GM18951 (cell line): ENCODE results near the gene DHDH.
"Not testable (repeated sequence)": the region's sequence is repeated elsewhere in the genome, so short reads cannot be mapped to it uniquely, and the experiment has no call there.

ENCODE experiments used
- POLR2A ChIP-seq: IDR thresholded peaks from 4 replicates; pipeline ENCODE4 v1.6.1; 2011; ENCODE audit warnings: mild to moderate bottlenecking; ENCODE audit not compliant: insufficient read length, insufficient read depth; ENCODE audit errors: extremely low read depth
- in situ Hi-C: fragments of 300-500 bp; cut with MboI; formaldehyde crosslinking; loops from one replicate; pipeline ENCODE4 v1.12.0; 2022; ENCODE audit warnings: low sequenced_read_pairs, mixed read lengths, inconsistent platforms; ENCODE audit not compliant: unreplicated experiment

Gene DHDH

GRCh38 chr19:48922548-48923490, 10.7 kb upstream of the DHDH start:
- no peak for TF ChIP-seq POLR2A
- in situ Hi-C loops, result no loop called here

DNA sequence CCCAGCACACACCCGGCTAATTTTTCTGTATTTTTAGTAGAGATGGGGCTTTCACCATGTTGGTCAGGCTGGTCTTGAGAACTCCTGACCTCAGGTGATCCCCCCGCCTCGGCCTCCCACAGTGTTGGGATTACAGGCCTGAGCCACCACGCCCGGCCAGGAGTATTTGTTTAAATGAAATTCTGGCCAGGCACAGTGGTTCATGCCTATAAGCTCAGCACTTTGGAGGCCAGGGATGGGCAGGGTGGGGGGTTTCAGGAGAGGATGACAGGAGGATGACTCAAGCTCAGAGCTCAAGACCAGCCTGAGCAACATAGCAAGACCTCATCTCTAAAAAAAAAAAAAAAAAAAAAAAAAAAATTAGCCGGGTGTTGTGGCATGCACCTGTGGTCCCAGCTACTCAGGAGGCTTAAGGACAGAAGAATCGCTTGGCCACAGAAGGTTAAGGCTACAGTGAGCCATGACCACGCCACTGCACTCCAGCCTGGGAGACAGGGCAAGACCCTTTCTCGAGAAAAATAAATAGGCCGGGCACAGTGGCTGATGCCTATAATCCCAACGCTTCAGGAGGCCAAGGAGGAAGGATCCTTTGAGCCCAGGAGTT, 8.2 kb upstream of the DHDH start:
- in situ Hi-C loops, result no loop called here
- TF ChIP-seq POLR2A, result no peak

DNA sequence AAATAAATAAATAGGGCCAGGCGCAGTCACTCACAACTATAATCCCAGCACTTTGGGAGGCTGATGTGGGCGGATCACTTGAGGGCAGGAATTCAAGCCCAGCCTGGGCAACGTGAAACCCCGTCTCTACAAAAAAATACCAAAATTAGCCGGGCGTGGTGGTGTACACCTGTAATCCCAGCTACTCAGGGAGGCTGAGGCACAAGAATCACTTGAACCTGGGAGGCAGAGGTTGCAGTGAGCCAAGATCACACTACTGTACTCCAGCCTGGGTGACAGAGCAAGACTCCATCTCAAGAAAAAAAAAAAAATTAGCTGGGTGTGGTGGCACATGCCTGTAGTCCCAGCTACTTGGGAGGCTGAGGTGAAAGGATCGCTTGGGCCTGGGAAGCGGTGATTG, 7.6 kb upstream of the DHDH start:
- in situ Hi-C loops, result not testable (repeated sequence)

DNA sequence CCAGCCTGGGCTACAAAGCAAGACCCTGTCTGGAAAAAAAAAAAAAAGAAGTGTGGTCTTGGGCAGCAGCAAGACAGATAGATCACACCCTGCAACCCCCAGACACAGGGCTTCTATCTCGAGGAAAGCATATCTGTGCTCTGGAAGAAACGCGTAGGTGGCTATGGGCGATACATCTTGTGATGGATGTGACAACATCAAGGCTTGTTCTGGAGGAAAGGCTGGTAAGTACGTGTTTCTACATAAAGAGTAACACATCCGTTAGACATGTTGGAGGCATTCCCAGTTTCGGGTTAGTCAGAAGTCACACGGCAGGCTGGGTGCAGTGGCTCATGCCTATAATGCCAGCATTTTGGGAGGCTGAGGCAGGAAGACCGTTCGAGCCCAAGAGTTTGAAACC, 6.6 kb upstream of the DHDH start:
- TF ChIP-seq POLR2A, result no peak
- in situ Hi-C loops, result no loop called here

- in situ Hi-C loops, result not testable (repeated sequence)
Measured at GRCh38 chr19:48927692-48928091, 5.8 kb upstream of the DHDH start.

- TF ChIP-seq POLR2A, result no peak
- in situ Hi-C loops, result no loop called here
Measured at GRCh38 chr19:48928164-48929025, 5.1 kb upstream of the DHDH start.

DNA sequence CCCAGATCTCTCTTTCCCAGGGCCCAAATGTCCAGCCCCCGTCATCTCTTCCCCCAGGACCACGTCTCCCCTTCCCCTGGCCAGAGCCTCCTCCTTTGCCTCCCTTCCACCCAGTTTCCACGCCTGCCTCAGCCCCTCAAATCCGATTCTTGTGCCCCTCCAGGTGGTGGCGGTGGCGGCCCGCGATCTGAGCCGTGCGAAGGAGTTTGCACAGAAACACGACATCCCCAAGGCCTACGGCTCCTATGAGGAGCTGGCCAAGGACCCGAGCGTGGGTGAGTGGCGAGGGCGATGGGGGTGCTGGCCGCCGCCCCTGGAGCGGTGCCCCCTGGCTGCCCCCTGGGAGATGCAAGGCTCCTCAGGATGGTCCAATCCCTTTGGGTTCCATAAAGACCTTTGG, 1.3 kb downstream of the DHDH start:
- in situ Hi-C loops, result no loop called here
- TF ChIP-seq POLR2A, result no peak

- in situ Hi-C loops, result no loop called here
- no peak for TF ChIP-seq POLR2A
Measured at GRCh38 chr19:48935864-48936263, 2.4 kb downstream of the DHDH start.

DNA sequence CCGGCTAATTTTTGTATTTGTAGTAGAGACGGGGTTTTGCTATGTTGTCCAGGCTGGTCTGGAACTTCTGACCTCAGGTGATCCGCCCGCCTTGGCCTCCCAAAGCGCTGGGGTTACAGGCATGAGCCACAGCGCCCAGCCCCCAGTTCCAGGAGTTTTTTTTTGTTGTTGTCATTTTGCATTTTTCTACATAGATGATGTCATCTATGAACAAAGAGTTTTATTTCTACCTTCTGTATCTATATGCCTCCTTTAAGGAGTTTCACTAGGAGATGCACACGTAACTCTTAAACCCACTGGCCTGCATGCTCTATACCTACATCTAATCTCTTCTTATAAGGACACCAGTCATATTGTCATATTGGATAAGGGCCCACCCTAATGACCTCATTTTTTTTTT, 4.8 kb downstream of the DHDH start:
- no peak for TF ChIP-seq POLR2A
- in situ Hi-C loops, result no loop called here

DNA sequence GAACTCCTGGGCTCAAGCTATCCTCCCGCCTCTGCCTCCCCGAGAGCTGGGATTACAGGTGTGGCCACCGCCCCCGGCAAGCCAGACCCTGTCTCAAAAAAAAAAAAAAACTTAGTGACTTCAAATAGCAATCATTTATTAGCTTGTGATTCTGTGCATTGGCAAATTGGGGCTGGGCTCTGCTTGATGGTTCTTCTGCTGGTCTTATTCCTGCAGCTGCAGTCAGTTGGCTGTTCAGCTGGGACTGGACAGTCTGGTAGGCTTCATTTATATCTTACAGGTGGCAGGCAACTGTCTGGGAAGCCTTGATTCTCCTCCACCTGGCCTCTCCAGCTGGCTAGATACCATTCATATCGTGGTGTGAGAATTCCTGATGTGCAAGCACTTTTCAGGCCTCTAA, 7.4 kb downstream of the DHDH start:
- TF ChIP-seq POLR2A, result no peak
- in situ Hi-C loops, result no loop called here

- no peak for TF ChIP-seq POLR2A
- in situ Hi-C loops, result no loop called here
Measured at GRCh38 chr19:48943081-48943480, 9.6 kb downstream of the DHDH start.

- in situ Hi-C loops, result no loop called here
- no peak for TF ChIP-seq POLR2A
Measured at GRCh38 chr19:48945415-48945814, 11.9 kb downstream of the DHDH start.

GRCh38 chr19:48945817-48946216, 12.3 kb downstream of the DHDH start:
- in situ Hi-C loops, result no loop called here

More at GRCh38 chr19:48945817-48946216, 12.3 kb downstream of the DHDH start:
- TF ChIP-seq POLR2A, result no peak
